ENCODE measurements around the gene KCNJ9. TPM values are rescaled to one million over a fixed set of nuclear protein-coding genes. Genes with fewer than 3 reads are reported as not detected.

Gene KCNJ9
- total and polyA plus RNA-seq, 4 donors, result not detected

- H3K27me3 ChIP-seq (ENCODE audit: control insufficient read depth in 4 of 4, insufficient read depth in 4 of 4, low read length in 3 of 4), result no peaks in the 10 kb centered on the region
- H3K4me3 ChIP-seq (ENCODE audit: low read depth in 1 of 3, low read length in 3 of 3), result no peak overlapping the region
- no peak overlapping the region for H3K27ac ChIP-seq (ENCODE audit: low read depth in 1 of 2, low read length in 2 of 2)
- WGBS, result 65% methylated on average over 6 of the region's 6 CpGs
- H3K4me1 ChIP-seq (ENCODE audit: control insufficient read depth in 4 of 4, insufficient read depth in 4 of 4, low read length in 3 of 4), result peaks cover 0 to 6% (median 3%) of the 10 kb centered on the region in 4 donors
- no peaks in the 10 kb centered on the region for H3K36me3 ChIP-seq (ENCODE audit: control insufficient read depth in 4 of 4, insufficient read depth in 3 of 4, low read depth in 1 of 4, low read length in 3 of 4)
- TF ChIP-seq CTCF (IDR thresholded peaks at IDR 0.05; ENCODE audit: low read depth, low read length, missing input control), result no peak
- no peak for TF ChIP-seq YY1 (IDR thresholded peaks at IDR 0.05)
- TF ChIP-seq ATF3 (IDR thresholded peaks at IDR 0.05), result no peak
- TF ChIP-seq JUND (IDR thresholded peaks at IDR 0.05), result no peak
- no peak for TF ChIP-seq RAD21 (IDR thresholded peaks at IDR 0.05)
- no peak for TF ChIP-seq GABPA (IDR thresholded peaks at IDR 0.05 in 1 of 2, conservative IDR thresholded peaks at IDR 0.05 in 1 of 2)
- no peak for TF ChIP-seq SP1 (IDR thresholded peaks at IDR 0.05)
- no peak for TF ChIP-seq ZBTB33 (IDR thresholded peaks at IDR 0.05)
- no peak for TF ChIP-seq HNF4A (conservative IDR thresholded peaks at IDR 0.05)
- TF ChIP-seq TAF1 (conservative IDR thresholded peaks at IDR 0.05), result no peak
- TF ChIP-seq REST (IDR thresholded peaks at IDR 0.05), result no peak
- no peak for TF ChIP-seq HNF4G (IDR thresholded peaks at IDR 0.05)
- TF ChIP-seq EGR1 (IDR thresholded peaks at IDR 0.05; ENCODE audit: low read depth in 2 of 2), result no peak
- TF ChIP-seq MAX (IDR thresholded peaks at IDR 0.05), result no peak
- H3K9me3 ChIP-seq (ENCODE audit: control insufficient read depth in 4 of 4, low read length in 3 of 4), result no peaks in the 10 kb centered on the region
- no peak overlapping the region for H3K9ac ChIP-seq (ENCODE audit: low read depth in 1 of 2, low read length in 2 of 2)
- DNase-seq (ENCODE audit: low spot score), result no peak
Measured at GRCh38 chr1:160066829-160067745, 14.3 kb upstream of the KCNJ9 start.

All from liver (tissue), 9 donors.